DMS53 (cell line): Measurements from ENCODE around the gene GNG7.
"Not testable (repeated sequence)": the region's sequence is repeated elsewhere in the genome, so short reads cannot be mapped to it uniquely, and the experiment has no call there.

ENCODE experiments used
- DNase-seq: peaks from one replicate; lab custom pipeline; 2025; lab: John Stamatoyannopoulos, UW

Gene GNG7

DNA sequence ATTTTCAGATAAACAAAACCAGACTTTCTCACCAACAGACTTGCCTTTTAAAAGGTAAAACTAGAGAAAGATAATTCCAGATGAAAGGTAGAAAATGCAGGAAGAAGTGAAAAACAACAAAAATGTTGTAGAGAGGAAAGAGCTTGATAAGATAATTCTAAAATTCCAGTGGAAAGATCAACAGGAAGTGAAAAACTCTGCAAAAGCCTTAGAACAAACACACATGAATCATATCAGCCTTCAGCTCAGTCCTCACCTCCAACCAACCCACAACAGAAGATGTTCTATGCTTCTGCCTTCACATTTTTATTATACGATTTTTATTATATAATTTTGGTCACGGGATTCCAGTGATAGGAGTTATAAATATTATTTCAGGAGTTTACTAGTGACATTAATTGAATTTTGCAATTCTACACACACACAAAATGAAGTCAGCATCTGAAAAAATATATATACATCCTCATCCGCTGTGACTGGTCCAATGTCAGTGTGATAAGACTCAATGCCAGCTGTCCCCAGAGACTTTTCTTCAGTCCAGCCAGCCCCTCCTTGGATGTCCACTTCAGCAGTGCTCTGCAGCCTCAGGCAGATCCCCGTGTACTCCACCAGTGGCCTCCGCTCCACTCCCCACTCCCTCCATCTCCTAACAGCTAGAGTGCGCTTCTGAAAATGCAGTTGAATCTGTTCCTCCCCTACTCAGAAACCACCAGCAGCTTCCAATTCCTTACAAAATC lies 168.6 kb downstream of the GNG7 start:
- DNase-seq: peak; percentile 12

- DNase-seq: no peak
These were observed 169.4 kb downstream of the GNG7 start for GRCh38 chr19:2533072-2533425.

GRCh38 chr19:2532252-2533071 lies 170.0 kb downstream of the GNG7 start:
- no peak for DNase-seq

DNA sequence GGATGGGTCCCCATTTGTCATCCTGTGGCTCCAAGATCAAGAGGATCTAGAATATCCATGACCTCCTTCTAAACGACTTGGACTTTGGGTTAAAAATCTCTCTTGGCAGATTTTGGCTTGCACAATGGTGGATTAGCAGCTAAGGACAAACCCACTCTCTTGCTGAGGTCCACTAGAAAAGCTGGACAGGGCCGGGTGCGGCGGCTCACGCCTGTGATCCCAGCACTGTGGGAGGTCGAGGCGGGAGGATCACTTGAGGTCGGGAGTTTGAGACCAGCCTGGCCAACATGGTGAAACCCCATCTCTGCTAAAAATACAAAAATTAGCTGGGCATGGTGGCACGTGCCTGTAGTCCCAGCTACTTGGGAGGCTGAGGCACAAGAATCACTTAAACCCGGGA lies 172.6 kb downstream of the GNG7 start:
- DNase-seq: not testable (repeated sequence)

DNA sequence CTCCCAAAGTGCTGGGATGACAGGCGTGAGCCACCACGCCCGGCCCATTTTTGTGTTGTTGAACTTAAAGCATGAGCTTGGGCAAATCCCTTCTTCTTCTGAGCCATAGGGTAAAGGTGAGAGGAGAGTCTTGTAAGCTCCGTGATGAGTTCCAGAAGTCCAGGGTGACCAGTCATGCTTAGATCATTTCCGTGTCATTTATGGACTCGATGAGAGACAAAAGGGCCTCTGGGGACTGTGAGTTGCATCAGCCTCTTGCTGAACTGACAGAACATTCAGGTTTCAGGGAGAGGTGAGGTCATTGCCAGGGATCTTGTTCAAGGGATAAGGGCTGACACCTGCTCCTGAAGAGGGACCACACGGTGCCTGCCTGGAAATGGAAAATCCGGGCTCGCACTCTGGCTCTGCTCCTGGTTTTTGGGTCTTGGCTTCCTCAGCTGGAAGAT lies 173.0 kb downstream of the GNG7 start:
- peak; percentile 90 for DNase-seq

DNA sequence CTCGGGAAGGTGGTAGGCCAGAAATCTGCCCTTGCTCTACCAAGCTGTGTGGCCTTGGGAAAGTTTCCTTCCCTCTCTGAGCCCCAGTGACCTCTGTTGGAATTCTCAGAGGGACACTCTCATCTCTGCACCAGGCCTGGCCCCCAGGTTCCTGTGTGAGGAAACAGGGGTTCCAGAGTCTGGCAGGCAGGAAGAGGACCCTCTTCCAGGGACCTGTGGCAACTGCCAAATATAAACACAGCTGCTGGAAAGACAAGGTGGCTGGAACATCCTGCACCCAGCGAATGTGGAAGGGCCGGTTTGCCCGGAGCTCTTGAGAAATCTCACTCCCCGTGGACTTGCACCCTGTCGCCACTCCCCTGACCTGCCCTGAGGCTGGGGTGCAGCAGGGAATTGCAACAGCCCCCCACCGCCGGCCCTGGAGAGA lies 173.8 kb downstream of the GNG7 start:
- peak; percentile 57 for DNase-seq

DNA sequence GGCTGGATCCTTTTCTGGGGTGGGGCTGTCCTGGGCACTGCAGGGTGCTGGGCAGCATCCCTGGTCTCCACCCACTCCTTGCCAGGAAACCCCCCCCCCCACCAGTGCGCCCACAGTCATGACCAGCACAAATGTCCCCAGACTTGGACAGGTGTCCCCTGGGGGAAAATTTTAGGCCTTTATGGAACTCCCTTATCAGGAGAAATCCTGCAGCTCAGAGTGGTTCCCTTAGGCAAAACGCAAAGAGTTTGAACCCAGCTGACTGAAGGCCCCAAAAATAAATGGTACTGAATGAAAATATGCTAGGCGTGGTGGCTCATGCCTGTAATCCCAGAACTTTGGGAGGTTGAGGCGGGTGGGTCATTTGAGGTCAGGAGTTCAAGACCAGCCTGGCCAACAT lies 174.8 kb downstream of the GNG7 start:
- DNase-seq: no peak

- no peak for DNase-seq
These were observed 175.3 kb downstream of the GNG7 start for GRCh38 chr19:2527171-2527570.

DNA sequence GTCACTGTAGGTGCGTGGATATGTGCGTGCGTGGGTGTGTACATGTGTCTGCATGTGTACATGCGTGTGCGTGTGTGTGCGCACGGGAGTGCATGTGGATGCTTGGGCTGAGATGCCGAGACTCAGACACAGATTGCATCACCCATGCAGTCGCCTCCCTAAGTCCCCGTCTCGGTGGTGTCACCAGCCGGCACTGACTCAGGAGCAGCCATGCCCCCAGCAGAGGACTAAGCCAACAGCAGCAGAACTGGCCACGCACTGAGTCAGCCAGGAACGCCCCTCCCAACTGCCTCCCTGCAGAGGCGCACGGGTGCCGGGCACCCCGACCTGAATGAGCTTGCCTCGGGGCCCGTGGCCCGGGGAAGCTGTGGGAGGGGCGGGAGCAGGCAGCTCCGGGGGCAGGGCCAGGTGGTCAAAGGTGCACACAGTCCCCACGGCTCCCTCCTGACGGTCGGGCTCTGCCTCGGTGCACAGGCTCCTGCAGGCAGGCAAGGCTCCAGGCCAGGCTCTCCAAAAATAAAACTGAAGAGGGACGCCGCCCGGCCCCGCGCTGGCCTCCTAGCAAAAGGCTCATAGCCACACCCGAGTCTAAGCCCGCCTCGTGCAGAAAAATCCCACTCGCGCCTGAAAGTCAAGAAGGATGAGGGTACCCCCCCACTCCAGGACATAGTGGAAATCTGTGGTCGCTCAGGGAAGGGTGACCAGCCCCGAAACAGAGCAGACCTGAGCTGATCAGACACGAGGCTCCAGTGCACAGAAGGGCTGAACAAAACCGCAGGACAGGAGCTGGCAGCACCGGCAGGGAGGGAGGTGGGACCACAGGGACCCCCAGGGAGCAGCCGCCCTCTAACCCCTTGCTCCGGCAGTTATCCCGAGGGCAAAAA lies 177.4 kb downstream of the GNG7 start:
- peak; percentile 60 for DNase-seq

- no peak for DNase-seq
These were observed 178.1 kb downstream of the GNG7 start for GRCh38 chr19:2524361-2524839.

- no peak for DNase-seq
These were observed 178.7 kb downstream of the GNG7 start for GRCh38 chr19:2523630-2524311.

- DNase-seq: no peak
These were observed 183.0 kb downstream of the GNG7 start for GRCh38 chr19:2519482-2519881.

DNA sequence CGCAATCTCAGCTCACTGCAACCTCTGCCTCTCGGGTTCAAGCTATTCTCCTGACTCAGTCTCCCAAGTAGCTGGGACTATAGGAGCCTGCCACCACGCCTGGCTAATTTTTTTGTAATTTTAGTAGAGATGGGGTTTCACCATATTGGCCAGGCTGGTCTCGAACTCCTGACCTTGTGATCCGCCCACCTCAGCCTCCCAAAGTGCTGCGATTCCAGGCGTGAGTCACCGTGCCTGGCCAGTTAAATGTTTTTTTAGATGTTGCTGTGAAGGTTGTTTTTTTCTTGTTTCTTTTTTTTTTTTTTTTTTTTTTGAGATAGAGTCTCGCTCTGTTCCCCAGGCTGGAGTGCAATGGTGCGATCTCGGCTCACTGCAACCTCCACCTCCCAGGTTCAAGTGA lies 183.6 kb downstream of the GNG7 start:
- not testable (repeated sequence) for DNase-seq

- no peak for DNase-seq
These were observed 184.5 kb downstream of the GNG7 start for GRCh38 chr19:2517881-2518601.

DNA sequence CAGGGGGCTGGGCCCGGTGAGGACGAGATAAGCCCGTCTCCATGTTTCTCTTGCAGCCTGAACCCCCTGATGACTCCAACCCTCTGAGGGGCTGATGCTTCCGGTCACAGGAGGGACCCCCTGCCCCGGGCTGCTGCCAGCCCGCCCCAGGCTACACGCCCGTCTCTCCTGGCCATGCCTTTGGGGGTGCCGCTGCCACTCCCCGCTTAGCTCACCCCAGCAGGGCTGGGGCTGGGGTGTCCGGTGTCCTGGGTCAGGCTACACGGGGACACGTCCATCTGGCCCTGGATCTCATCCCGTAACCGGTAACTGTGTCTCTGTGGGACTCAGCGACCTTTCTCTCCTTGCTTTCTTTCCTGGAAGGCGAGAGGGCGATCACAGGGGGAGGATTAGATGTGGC lies 185.8 kb downstream of the GNG7 start:
- DNase-seq: no peak

- DNase-seq: no peak
These were observed 187.4 kb downstream of the GNG7 start for GRCh38 chr19:2514981-2515518.

- DNase-seq: no peak
These were observed 189.7 kb downstream of the GNG7 start for GRCh38 chr19:2512523-2513431.

GRCh38 chr19:2511991-2512390 lies 190.5 kb downstream of the GNG7 start:
- DNase-seq: no peak

DNA sequence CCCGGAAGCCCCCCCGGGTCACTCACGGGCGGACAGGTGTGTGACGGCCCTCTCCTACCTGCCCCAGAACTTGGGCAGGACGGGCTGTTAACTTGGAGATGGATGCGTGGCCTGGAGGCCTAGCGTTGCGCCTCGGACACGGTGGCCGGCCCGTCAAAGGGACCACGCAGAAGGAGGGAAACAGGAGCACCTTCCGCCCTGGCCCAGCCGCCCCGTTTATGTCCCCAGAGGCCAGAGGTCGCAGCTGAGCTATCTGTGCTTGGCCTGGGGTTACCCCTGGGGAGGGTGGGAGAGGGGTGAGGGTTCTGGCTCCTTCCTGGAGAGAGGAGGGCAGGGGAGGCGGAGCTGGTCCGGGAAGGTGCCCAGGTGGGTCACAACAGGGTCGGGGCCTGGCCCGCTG lies 190.9 kb downstream of the GNG7 start:
- no peak for DNase-seq

- no peak for DNase-seq
These were observed 193.4 kb downstream of the GNG7 start for GRCh38 chr19:2509096-2509495.
